Measurements from ENCODE around the gene SERINC2. TPM values are rescaled to one million over a fixed set of nuclear protein-coding genes. Genes with fewer than 3 reads are reported as not detected.
"Not testable (repeated sequence)": the region's sequence is repeated elsewhere in the genome, so short reads cannot be mapped to it uniquely, and the experiment has no call there.

Gene SERINC2
- total RNA-seq, 1 donor from 2014 or later: 2.1 TPM

GRCh38 chr1:31382379-31382989 lies 30.5 kb upstream of the SERINC2 start:
- peaks cover 34 to 63% (median 63%) of the 10 kb centered on the region in 3 donors for H3K4me1 ChIP-seq (ENCODE audit: control insufficient read depth in 3 of 3, insufficient read depth in 3 of 3, low read length in 3 of 3)
- H3K27me3 ChIP-seq (ENCODE audit: control insufficient read depth in 3 of 3, insufficient read depth in 3 of 3, low read length in 3 of 3): no peaks in the 10 kb centered on the region

GRCh38 chr1:31383967-31384366 lies 29.0 kb upstream of the SERINC2 start:
- Histone ChIP-seq H3K4me3 (ENCODE audit: low read length in 3 of 3) (no peak overlapping the region), H3K9me3 (ENCODE audit: control insufficient read depth in 3 of 3, low read length in 3 of 3) (no peaks in the 10 kb centered on the region), H3K9ac (ENCODE audit: low read depth in 1 of 3, low read length in 3 of 3) (peak overlapping the region in 2 of 3 donors; percentile 40 to 45), H3K36me3 (ENCODE audit: control insufficient read depth in 3 of 3, insufficient read depth in 3 of 3, low read length in 3 of 3) (no peaks in the 10 kb centered on the region), H3K27me3 (ENCODE audit: control insufficient read depth in 3 of 3, insufficient read depth in 3 of 3, low read length in 3 of 3) (no peaks in the 10 kb centered on the region), H3K4me1 (ENCODE audit: control insufficient read depth in 3 of 3, insufficient read depth in 3 of 3, low read length in 3 of 3) (peaks cover 34 to 63% (median 63%) of the 10 kb centered on the region in 3 donors), H3K27ac (ENCODE audit: low read depth, low read length) (peak overlapping the region; percentile 82)

More at GRCh38 chr1:31382379-31382989, 30.5 kb upstream of the SERINC2 start:
- Histone ChIP-seq H3K4me3 (ENCODE audit: low read length in 3 of 3) (peak overlapping the region in 1 of 3 donors; percentile 45), H3K9ac (ENCODE audit: low read depth in 1 of 3, low read length in 3 of 3) (peak overlapping the region; percentile 0 to 73 (median 58)), H3K9me3 (ENCODE audit: control insufficient read depth in 3 of 3, low read length in 3 of 3) (no peaks in the 10 kb centered on the region), H3K27ac (ENCODE audit: low read depth, low read length) (peak overlapping the region; percentile 82), H3K36me3 (ENCODE audit: control insufficient read depth in 3 of 3, insufficient read depth in 3 of 3, low read length in 3 of 3) (no peaks in the 10 kb centered on the region)

GRCh38 chr1:31386576-31387243 lies 26.3 kb upstream of the SERINC2 start:
- not testable (repeated sequence) for H3K9me3 ChIP-seq (ENCODE audit: control insufficient read depth in 3 of 3, low read length in 3 of 3); H3K27me3 ChIP-seq (ENCODE audit: control insufficient read depth in 3 of 3, insufficient read depth in 3 of 3, low read length in 3 of 3); H3K9ac ChIP-seq (ENCODE audit: low read depth in 1 of 3, low read length in 3 of 3); H3K27ac ChIP-seq (ENCODE audit: low read depth, low read length); H3K4me3 ChIP-seq (ENCODE audit: low read length in 3 of 3); H3K36me3 ChIP-seq (ENCODE audit: control insufficient read depth in 3 of 3, insufficient read depth in 3 of 3, low read length in 3 of 3)
- H3K4me1 ChIP-seq (ENCODE audit: control insufficient read depth in 3 of 3, insufficient read depth in 3 of 3, low read length in 3 of 3): peaks cover 25 to 39% (median 37%) of the 10 kb centered on the region in 3 donors

GRCh38 chr1:31387612-31388011 lies 25.4 kb upstream of the SERINC2 start:
- Histone ChIP-seq H3K36me3 (ENCODE audit: control insufficient read depth in 3 of 3, insufficient read depth in 3 of 3, low read length in 3 of 3) (no peaks in the 10 kb centered on the region), H3K9ac (ENCODE audit: low read depth in 1 of 3, low read length in 3 of 3) (no peak overlapping the region), H3K4me3 (ENCODE audit: low read length in 3 of 3) (no peak overlapping the region), H3K4me1 (ENCODE audit: control insufficient read depth in 3 of 3, insufficient read depth in 3 of 3, low read length in 3 of 3) (peaks cover 16 to 30% (median 28%) of the 10 kb centered on the region in 3 donors), H3K27me3 (ENCODE audit: control insufficient read depth in 3 of 3, insufficient read depth in 3 of 3, low read length in 3 of 3) (no peaks in the 10 kb centered on the region), H3K9me3 (ENCODE audit: control insufficient read depth in 3 of 3, low read length in 3 of 3) (no peaks in the 10 kb centered on the region), H3K27ac (ENCODE audit: low read depth, low read length) (no peak overlapping the region)

- Histone ChIP-seq H3K9ac (ENCODE audit: low read depth in 1 of 3, low read length in 3 of 3) (no peak overlapping the region), H3K36me3 (ENCODE audit: control insufficient read depth in 3 of 3, insufficient read depth in 3 of 3, low read length in 3 of 3) (no peaks in the 10 kb centered on the region), H3K4me1 (ENCODE audit: control insufficient read depth in 3 of 3, insufficient read depth in 3 of 3, low read length in 3 of 3) (peaks cover 5 to 19% (median 13%) of the 10 kb centered on the region in 3 donors), H3K27me3 (ENCODE audit: control insufficient read depth in 3 of 3, insufficient read depth in 3 of 3, low read length in 3 of 3) (no peaks in the 10 kb centered on the region), H3K27ac (ENCODE audit: low read depth, low read length) (no peak overlapping the region), H3K9me3 (ENCODE audit: control insufficient read depth in 3 of 3, low read length in 3 of 3) (no peaks in the 10 kb centered on the region), H3K4me3 (ENCODE audit: low read length in 3 of 3) (no peak overlapping the region)
Measured at GRCh38 chr1:31389616-31390015, 23.4 kb upstream of the SERINC2 start.

- Histone ChIP-seq H3K27me3 (ENCODE audit: control insufficient read depth in 3 of 3, insufficient read depth in 3 of 3, low read length in 3 of 3) (no peaks in the 10 kb centered on the region), H3K4me3 (ENCODE audit: low read length in 3 of 3) (no peak overlapping the region), H3K4me1 (ENCODE audit: control insufficient read depth in 3 of 3, insufficient read depth in 3 of 3, low read length in 3 of 3) (peaks cover 9 to 19% (median 10%) of the 10 kb centered on the region in 3 donors), H3K9me3 (ENCODE audit: control insufficient read depth in 3 of 3, low read length in 3 of 3) (no peaks in the 10 kb centered on the region), H3K36me3 (ENCODE audit: control insufficient read depth in 3 of 3, insufficient read depth in 3 of 3, low read length in 3 of 3) (no peaks in the 10 kb centered on the region), H3K27ac (ENCODE audit: low read depth, low read length) (no peak overlapping the region), H3K9ac (ENCODE audit: low read depth in 1 of 3, low read length in 3 of 3) (no peak overlapping the region)
Measured at GRCh38 chr1:31390071-31390470, 22.9 kb upstream of the SERINC2 start.

GRCh38 chr1:31393463-31393862 lies 19.6 kb upstream of the SERINC2 start:
- Histone ChIP-seq H3K36me3 (ENCODE audit: control insufficient read depth in 3 of 3, insufficient read depth in 3 of 3, low read length in 3 of 3) (no peaks in the 10 kb centered on the region), H3K27me3 (ENCODE audit: control insufficient read depth in 3 of 3, insufficient read depth in 3 of 3, low read length in 3 of 3) (no peaks in the 10 kb centered on the region), H3K27ac (ENCODE audit: low read depth, low read length) (no peak overlapping the region), H3K4me1 (ENCODE audit: control insufficient read depth in 3 of 3, insufficient read depth in 3 of 3, low read length in 3 of 3) (peaks cover 5 to 13% (median 10%) of the 10 kb centered on the region in 3 donors), H3K9me3 (ENCODE audit: control insufficient read depth in 3 of 3, low read length in 3 of 3) (no peaks in the 10 kb centered on the region), H3K4me3 (ENCODE audit: low read length in 3 of 3) (no peak overlapping the region), H3K9ac (ENCODE audit: low read depth in 1 of 3, low read length in 3 of 3) (no peak overlapping the region)

GRCh38 chr1:31394584-31395193 lies 18.3 kb upstream of the SERINC2 start:
- peak overlapping the region; percentile 29 to 70 (median 54) for H3K4me3 ChIP-seq (ENCODE audit: low read length in 3 of 3)

GRCh38 chr1:31396633-31397351 lies 16.2 kb upstream of the SERINC2 start:
- H3K9me3 ChIP-seq (ENCODE audit: control insufficient read depth in 3 of 3, low read length in 3 of 3): no peaks in the 10 kb centered on the region
- no peaks in the 10 kb centered on the region for H3K36me3 ChIP-seq (ENCODE audit: control insufficient read depth in 3 of 3, insufficient read depth in 3 of 3, low read length in 3 of 3)
- no peaks in the 10 kb centered on the region for H3K27me3 ChIP-seq (ENCODE audit: control insufficient read depth in 3 of 3, insufficient read depth in 3 of 3, low read length in 3 of 3)
- H3K4me1 ChIP-seq (ENCODE audit: control insufficient read depth in 3 of 3, insufficient read depth in 3 of 3, low read length in 3 of 3): peaks cover 5 to 13% (median 10%) of the 10 kb centered on the region in 3 donors
- no peak overlapping the region for H3K27ac ChIP-seq (ENCODE audit: low read depth, low read length)
- no peak overlapping the region for H3K9ac ChIP-seq (ENCODE audit: low read depth in 1 of 3, low read length in 3 of 3)
- no peak overlapping the region for H3K4me3 ChIP-seq (ENCODE audit: low read length in 3 of 3)

More at GRCh38 chr1:31394584-31395193, 18.3 kb upstream of the SERINC2 start:
- peak overlapping the region; percentile 60 to 87 (median 81) for H3K9ac ChIP-seq (ENCODE audit: low read depth in 1 of 3, low read length in 3 of 3)
- no peaks in the 10 kb centered on the region for H3K27me3 ChIP-seq (ENCODE audit: control insufficient read depth in 3 of 3, insufficient read depth in 3 of 3, low read length in 3 of 3)
- H3K4me1 ChIP-seq (ENCODE audit: control insufficient read depth in 3 of 3, insufficient read depth in 3 of 3, low read length in 3 of 3): peaks cover 5 to 13% (median 10%) of the 10 kb centered on the region in 3 donors
- H3K9me3 ChIP-seq (ENCODE audit: control insufficient read depth in 3 of 3, low read length in 3 of 3): no peaks in the 10 kb centered on the region
- H3K27ac ChIP-seq (ENCODE audit: low read depth, low read length): peak overlapping the region; percentile 79
- no peaks in the 10 kb centered on the region for H3K36me3 ChIP-seq (ENCODE audit: control insufficient read depth in 3 of 3, insufficient read depth in 3 of 3, low read length in 3 of 3)

Measured in skeletal muscle tissue (tissue), 4 donors.